Heart left ventricle (tissue), 16 donors: ENCODE measurements around the gene QSOX1. TPM values are rescaled to one million over a fixed set of nuclear protein-coding genes. Genes with fewer than 3 reads are reported as not detected.

Experiments
- ATAC-seq, 4 donors: fragments of 200-7000 bp; cut with Tn5 transposase; one replicate each; pipeline ENCODE4 v1.9.1; 2020 to 2022; ENCODE audit warnings: moderate library complexity in 4 of 4, mild to moderate bottlenecking in 3 of 4, moderate number of reproducible peaks in 1 of 4
- DNase-seq, 5 donors: peaks; one replicate each; pipeline ENCODE4 v3.0.0-alpha.2; 2020
- H3K27ac ChIP-seq, 12 donors: fragments of 200-600 bp; sonication (generic) in 4 of 12; one replicate each; pipeline versions ENCODE4 v1.5.0 to v1.8.0; 2016 to 2022; ENCODE audit warnings: mild to moderate bottlenecking in 2 of 12
- H3K27me3 ChIP-seq, 9 donors: fragments of 200-600 bp; sonication (generic) in 2 of 9; one replicate each; pipeline versions ENCODE4 v1.5.1 to v1.8.0; 2016 to 2022; ENCODE audit warnings: mild to moderate bottlenecking in 3 of 9
- H3K36me3 ChIP-seq, 9 donors: fragments of 200-600 bp; sonication (generic) in 2 of 9; one replicate each; pipeline versions ENCODE4 v1.5.0 to v1.8.0; 2018 to 2022; ENCODE audit warnings: mild to moderate bottlenecking in 2 of 9
- H3K4me1 ChIP-seq, 12 donors: fragments of 200-600 bp; sonication (generic) in 4 of 12; one replicate each; pipeline versions ENCODE4 v1.5.0 to v1.8.0; 2016 to 2022; ENCODE audit warnings: mild to moderate bottlenecking in 3 of 12
- H3K4me3 ChIP-seq, 12 donors: fragments of 200-600 bp; sonication (generic) in 4 of 12; one replicate each; pipeline versions ENCODE4 v1.5.0 to v1.8.0; 2017 to 2022; ENCODE audit warnings: mild to moderate bottlenecking in 9 of 12, moderate library complexity in 4 of 12
- H3K9me3 ChIP-seq, 12 donors: fragments of 200-600 bp; sonication (generic) in 4 of 12; one replicate each; pipeline versions ENCODE4 v1.5.0 to v1.8.0; 2016 to 2022; ENCODE audit warnings: mild to moderate bottlenecking in 1 of 12
- POLR2A ChIP-seq, 2 donors: fragments of 450-650 bp; IDR thresholded peaks; one replicate each; pipeline ENCODE4 v1.6.1; 2017; ENCODE audit warnings: antibody characterized with exemption in 2 of 2, mild to moderate bottlenecking in 2 of 2, moderate library complexity in 2 of 2
- WGBS, 4 donors: extraction: QIAGEN DNeasy Blood & Tissue Kit in 2 of 4; methylation state at CpG; one replicate each; pipeline versions ENCODE4 v1.1.5 to v1.1.7; 2013 to 2018; 5-methylcytosine and 5-hydroxymethylcytosine counted together
- intact Hi-C, 10 donors: fragments of 100-400 bp; cut with DNase I; formaldehyde crosslinking; loops; one replicate each; pipeline versions ENCODE4 v1.11.1 to v1.14.2; 2022
- polyA plus RNA-seq, 2 donors: library from polyadenylated mRNA; stranded (reverse); fragments of 200-250 nt; gene quantifications; one replicate each; pipeline ENCODE4 v1.2.3, GENCODE V29; 2013
- total RNA-seq, 9 donors: library from RNA; depleted of rRNA in 2 of 9; stranded (reverse); fragments of >200 nt in 2 of 9; fragmentation: NEBNext Ultra II Directional in 3 of 9; extraction: Animal tissue kit (Norgen Biotek cat#: 25700) in 3 of 9; gene quantifications; one replicate each; pipeline versions ENCODE4 v1.1.0 to v1.2.4, GENCODE V29; 2016 to 2023
- TF ChIP-seq, protein P1 (sequence below), 12 donors: fragments of 200-600 bp; sonication (generic) in 4 of 12; IDR thresholded peaks; one replicate each; pipeline versions ENCODE4 v1.5.0 to v1.8.0; 2018 to 2022; ENCODE audit warnings: antibody characterized with exemption in 12 of 12, mild to moderate bottlenecking in 5 of 12
- donor health status: ischemic (EF 13 %, LVEDD 7.1; RV severe dilation, severe dysfunction).
- donor health status: healthy with polysubstance abuse.
- donor health status: DM: no; HTN: yes; CAD: no.
- donor health status: DM: no; HTN: no; CAD: no.
- donor health status: ischemic (EF 25% LVEDD 6.9; RV normal size, moderate dysfunction).
- donor health status: ischemic (EF 25% LVEDD 5.7; RV mildly dilated, moderate dysfunction).
- donor health status: healthy.
- donor health status: DM: yes; HTN: yes; CAD: no.
- donor health status: ischemic (EF 35%, LVEDD 5.7; RV mildly dilated, moderate dysfunction).
- donor health status: nonischemic (EF 11% LVEDD 7.7; RV severe dilation, severe dysfunction).
- donor health status: DM: yes; HTN: yes; CAD: no.
- donor health status: PGD.
- donor health status: ischemic (EF 29% LVEDD 5.4; RV normal size, mild dysfunction).
- donor health status: nonischemic (EF 23%, LVEDD 6.1; RV moderate dilation, normal function).

Gene QSOX1
- total and polyA plus RNA-seq, 11 donors = 62.3 to 250 (median 122) TPM

GRCh38 chr1:180181996-180182642 lies 27.4 kb downstream of the QSOX1 start:
- H3K4me3 ChIP-seq = no peak overlapping the region
- H3K36me3 ChIP-seq = peaks cover 0 to 74% (median 45%) of the 10 kb centered on the region in 9 donors
- ATAC-seq (no peak), DNase-seq (no peak)
- H3K27ac ChIP-seq = no peak overlapping the region
- intact Hi-C loops = loop anchor here in 3 of 10 donors (10.0 kb wide), 4 partner anchors 233 to 477 kb away; no protein-coding TSS in a partner anchor
- H3K4me1 ChIP-seq = no peaks in the 10 kb centered on the region
- no peaks in the 10 kb centered on the region for H3K9me3 ChIP-seq
- TF ChIP-seq, protein P1, sequence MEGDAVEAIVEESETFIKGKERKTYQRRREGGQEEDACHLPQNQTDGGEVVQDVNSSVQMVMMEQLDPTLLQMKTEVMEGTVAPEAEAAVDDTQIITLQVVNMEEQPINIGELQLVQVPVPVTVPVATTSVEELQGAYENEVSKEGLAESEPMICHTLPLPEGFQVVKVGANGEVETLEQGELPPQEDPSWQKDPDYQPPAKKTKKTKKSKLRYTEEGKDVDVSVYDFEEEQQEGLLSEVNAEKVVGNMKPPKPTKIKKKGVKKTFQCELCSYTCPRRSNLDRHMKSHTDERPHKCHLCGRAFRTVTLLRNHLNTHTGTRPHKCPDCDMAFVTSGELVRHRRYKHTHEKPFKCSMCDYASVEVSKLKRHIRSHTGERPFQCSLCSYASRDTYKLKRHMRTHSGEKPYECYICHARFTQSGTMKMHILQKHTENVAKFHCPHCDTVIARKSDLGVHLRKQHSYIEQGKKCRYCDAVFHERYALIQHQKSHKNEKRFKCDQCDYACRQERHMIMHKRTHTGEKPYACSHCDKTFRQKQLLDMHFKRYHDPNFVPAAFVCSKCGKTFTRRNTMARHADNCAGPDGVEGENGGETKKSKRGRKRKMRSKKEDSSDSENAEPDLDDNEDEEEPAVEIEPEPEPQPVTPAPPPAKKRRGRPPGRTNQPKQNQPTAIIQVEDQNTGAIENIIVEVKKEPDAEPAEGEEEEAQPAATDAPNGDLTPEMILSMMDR (IDR thresholded peaks at IDR 0.05) = no peak
- TF ChIP-seq POLR2A (IDR thresholded peaks at IDR 0.05) = no peak
- no peaks in the 10 kb centered on the region for H3K27me3 ChIP-seq
- WGBS, 4 donors = 92 to 97% (median 93%) methylated on average over 18 to 23 of the region's 23 CpGs

- no peaks in the 10 kb centered on the region for H3K4me1 ChIP-seq
- no peak overlapping the region for H3K4me3 ChIP-seq
- 87 to 95% (median 92%) methylated on average over 20 to 22 of the region's 22 CpGs for WGBS, 4 donors
- ATAC-seq (no peak), DNase-seq (no peak)
- no peaks in the 10 kb centered on the region for H3K27me3 ChIP-seq
- peaks cover 0 to 80% (median 51%) of the 10 kb centered on the region in 9 donors for H3K36me3 ChIP-seq
- no peak overlapping the region for H3K27ac ChIP-seq
- intact Hi-C loops = loop anchor here in 3 of 10 donors (10.0 kb wide), 4 partner anchors 232 to 478 kb away; no protein-coding TSS in a partner anchor
- no peaks in the 10 kb centered on the region for H3K9me3 ChIP-seq
- no peak for TF ChIP-seq POLR2A (IDR thresholded peaks at IDR 0.05)
- TF ChIP-seq, protein P1 (IDR thresholded peaks at IDR 0.05) = no peak
Observed at GRCh38 chr1:180182643-180183311, 28.1 kb downstream of the QSOX1 start.

- intact Hi-C loops = loop anchor here in 3 of 10 donors (10.0 kb wide), 4 partner anchors 231 to 479 kb away; no protein-coding TSS in a partner anchor
- peaks cover 0 to 87% (median 58%) of the 10 kb centered on the region in 9 donors for H3K36me3 ChIP-seq
- H3K27ac ChIP-seq = no peak overlapping the region
- ATAC-seq (peak in 2 of 4 donors; percentile 21 to 25), DNase-seq (no peak)
- no peaks in the 10 kb centered on the region for H3K9me3 ChIP-seq
- TF ChIP-seq, protein P1 (IDR thresholded peaks at IDR 0.05) = no peak
- TF ChIP-seq POLR2A (IDR thresholded peaks at IDR 0.05) = no peak
- no peaks in the 10 kb centered on the region for H3K4me1 ChIP-seq
- H3K27me3 ChIP-seq = no peaks in the 10 kb centered on the region
- H3K4me3 ChIP-seq = no peak overlapping the region
- 72 to 84% (median 77%) methylated on average over 10 of the region's 10 CpGs for WGBS, 4 donors
Observed at GRCh38 chr1:180183426-180183825, 28.8 kb downstream of the QSOX1 start.

- TF ChIP-seq POLR2A (IDR thresholded peaks at IDR 0.05) = no peak
- TF ChIP-seq, protein P1 (IDR thresholded peaks at IDR 0.05) = no peak
- intact Hi-C loops = loop anchor here in 3 of 10 donors (10.0 kb wide), 4 partner anchors 231 to 479 kb away; no protein-coding TSS in a partner anchor
- Histone ChIP-seq H3K9me3 (no peaks in the 10 kb centered on the region), H3K4me1 (no peaks in the 10 kb centered on the region), H3K27me3 (no peaks in the 10 kb centered on the region), H3K4me3 (no peak overlapping the region), H3K36me3 (peaks cover 0 to 90% (median 64%) of the 10 kb centered on the region in 9 donors), H3K27ac (no peak overlapping the region)
- no peak for DNase-seq
- no peak for ATAC-seq
- 90 to 96% (median 95%) methylated on average over 9 of the region's 9 CpGs for WGBS, 4 donors
Observed at GRCh38 chr1:180184041-180184440, 29.4 kb downstream of the QSOX1 start.
